HEK293 (cell line): ENCODE results near the gene CCR5AS.

Experiments used
- CTCF ChIA-PET: fragments of 350-600 bp; formaldehyde crosslinking; extraction: SDS; loops from one replicate; lab custom pipeline; 2021; ENCODE audit warnings: antibody characterized with exemption; lab: Yijun Ruan, JAX
- POLR2A ChIA-PET: fragments of 300-600 bp; formaldehyde crosslinking; extraction: SDS; loops from one replicate; lab custom pipeline; 2020; ENCODE audit warnings: antibody characterized with exemption, inconsistent platforms; lab: Yijun Ruan, JAX
- H3K27ac ChIP-seq: fragments of 200-500 bp; sonication (Bioruptor generic); 2 replicates; pipeline ENCODE4 v1.5.1; 2014; ENCODE audit warnings: low read depth, low read length, control low read depth, inconsistent platforms; ENCODE audit errors: extremely low read depth
- H3K36me3 ChIP-seq, 2 experiments: fragments of 200-500 bp in 1 of 2; sonication (Bioruptor generic) in 1 of 2; 1 replicate in 1 of 2; 2 replicates in 1 of 2; pipeline ENCODE4 v1.5.1; 2014 to 2017; ENCODE audit warnings: inconsistent platforms in 2 of 2, low read length in 2 of 2; ENCODE audit not compliant: control insufficient read depth in 2 of 2, insufficient read depth in 1 of 2
- H3K4me1 ChIP-seq: fragments of 200-500 bp; sonication (Bioruptor generic); 2 replicates; pipeline ENCODE4 v1.5.1; 2014; ENCODE audit warnings: mild to moderate bottlenecking, low read length, inconsistent platforms; ENCODE audit not compliant: control insufficient read depth, insufficient read depth
- H3K4me3 ChIP-seq: 2 replicates; pipeline ENCODE4 v1.5.1; 2011; ENCODE audit warnings: low read depth, mild to moderate bottlenecking, control low read depth, low read length, moderate library complexity
- H3K9me3 ChIP-seq: fragments of 200-500 bp; sonication (Bioruptor generic); 2 replicates; pipeline ENCODE4 v1.5.1; 2014; ENCODE audit warnings: low read depth, low read length, inconsistent platforms; ENCODE audit not compliant: control insufficient read depth, insufficient read depth
- GFI1B ChIP-seq: fragments of 450-650 bp; formaldehyde crosslinking; IDR thresholded peaks from 2 replicates; pipeline ENCODE4 v1.5.1; 2016; ENCODE audit warnings: missing biosample characterization, missing genetic modification characterization
- SCRT1 ChIP-seq: fragments of 450-650 bp; formaldehyde crosslinking; IDR thresholded peaks from 2 replicates; pipeline ENCODE4 v1.5.1; 2016; ENCODE audit warnings: missing biosample characterization, missing genetic modification characterization, borderline replicate concordance
- SCRT2 ChIP-seq: fragments of 450-650 bp; formaldehyde crosslinking; IDR thresholded peaks from 2 replicates; pipeline ENCODE4 v1.5.1; 2016; ENCODE audit warnings: missing biosample characterization, missing genetic modification characterization
- WT1 ChIP-seq: fragments of 450-650 bp; formaldehyde crosslinking; IDR thresholded peaks from 2 replicates; pipeline ENCODE4 v1.5.1; 2016; ENCODE audit warnings: missing biosample characterization, missing genetic modification characterization
- YY2 ChIP-seq: fragments of 450-650 bp; formaldehyde crosslinking; IDR thresholded peaks from 2 replicates; pipeline ENCODE4 v1.5.1; 2016; ENCODE audit warnings: missing biosample characterization, missing genetic modification characterization
- ZBTB17 ChIP-seq: fragments of 450-650 bp; formaldehyde crosslinking; IDR thresholded peaks from 2 replicates; pipeline ENCODE4 v1.5.1; 2016; ENCODE audit warnings: missing biosample characterization, missing genetic modification characterization
- ZNF157 ChIP-seq: fragments of 450-650 bp; formaldehyde crosslinking; IDR thresholded peaks from 2 replicates; pipeline ENCODE4 v1.5.1; 2016; ENCODE audit warnings: missing biosample characterization, missing genetic modification characterization
- ZNF16 ChIP-seq: fragments of 450-650 bp; formaldehyde crosslinking; IDR thresholded peaks from 2 replicates; pipeline ENCODE4 v1.5.1; 2016; ENCODE audit warnings: low read depth, missing biosample characterization, missing genetic modification characterization
- ZNF292 ChIP-seq: fragments of 450-650 bp; formaldehyde crosslinking; IDR thresholded peaks from 2 replicates; pipeline ENCODE4 v1.5.1; 2016; ENCODE audit warnings: low read depth, missing biosample characterization, missing genetic modification characterization, borderline replicate concordance
- ZNF416 ChIP-seq: fragments of 450-650 bp; formaldehyde crosslinking; IDR thresholded peaks from 2 replicates; pipeline ENCODE4 v1.5.1; 2016; ENCODE audit warnings: missing biosample characterization, missing genetic modification characterization
- ZNF426 ChIP-seq: fragments of 450-650 bp; formaldehyde crosslinking; IDR thresholded peaks from 2 replicates; pipeline ENCODE4 v1.5.1; 2017; ENCODE audit warnings: missing biosample characterization, missing genetic modification characterization, mild to moderate bottlenecking, inconsistent platforms, moderate library complexity
- ZNF792 ChIP-seq: fragments of 450-650 bp; formaldehyde crosslinking; IDR thresholded peaks from 2 replicates; pipeline ENCODE4 v1.5.1; 2016; ENCODE audit warnings: missing biosample characterization, missing genetic modification characterization
- TF ChIP-seq, protein P1 (sequence below): fragments of 450-650 bp; formaldehyde crosslinking; IDR thresholded peaks from 2 replicates; pipeline ENCODE4 v1.5.1; 2017; ENCODE audit warnings: missing biosample characterization, missing genetic modification characterization
- TF ChIP-seq, protein P2 (sequence below): fragments of 450-650 bp; formaldehyde crosslinking; optimal IDR thresholded peaks from 2 replicates; pipeline ENCODE3; 2016; ENCODE audit warnings: missing biosample characterization, mild to moderate bottlenecking, missing genetic modification characterization
- TF ChIP-seq, protein P3 (sequence below): fragments of 450-650 bp; formaldehyde crosslinking; IDR thresholded peaks from 2 replicates; pipeline ENCODE4 v1.5.1; 2016; ENCODE audit warnings: missing biosample characterization, missing genetic modification characterization

Gene CCR5AS

DNA sequence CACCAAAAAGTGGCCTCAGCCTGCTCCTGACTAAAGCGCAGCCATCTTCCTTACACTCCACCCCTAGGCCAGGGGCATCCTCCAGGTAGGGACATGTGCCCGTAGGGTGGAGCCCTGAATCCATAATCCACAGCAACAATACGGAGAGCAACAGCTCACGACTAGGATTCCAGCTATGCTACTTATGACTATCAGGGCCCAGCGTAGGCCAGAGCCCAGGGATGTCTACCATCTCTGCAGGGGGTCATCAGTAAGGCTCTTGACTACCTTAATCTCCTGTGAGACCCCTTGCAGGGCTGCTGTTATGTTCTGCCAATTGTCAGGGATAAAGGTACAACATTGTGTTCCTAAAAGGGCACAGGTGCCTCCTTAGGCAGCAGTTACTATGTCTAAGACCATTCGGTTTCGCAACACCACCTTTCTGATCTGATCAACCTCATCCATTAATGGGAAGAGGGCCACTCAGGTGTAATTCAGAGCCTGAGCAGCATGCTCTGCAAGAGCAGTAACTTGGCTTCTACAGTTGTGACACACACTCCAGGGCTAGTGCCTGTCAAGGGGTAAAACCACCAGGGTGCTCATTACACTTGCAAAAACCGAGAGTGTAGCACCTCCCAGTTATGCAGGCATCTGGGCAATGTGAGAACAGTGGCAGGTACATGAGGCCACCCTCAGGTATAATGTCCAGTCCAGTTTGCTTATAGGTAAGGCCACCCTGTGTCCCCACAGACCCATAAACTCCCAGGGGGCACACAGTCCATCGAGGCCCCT, 11.2 kb upstream of the CCR5AS start:
- Histone ChIP-seq H3K27ac (no peak overlapping the region), H3K9me3 (no peaks in the 10 kb centered on the region), H3K36me3 (no peaks in the 10 kb centered on the region), H3K4me3 (no peak overlapping the region), H3K4me1 (no peaks in the 10 kb centered on the region)
- ChIA-PET POLR2A (no interaction called here), CTCF (interaction anchor here (0.7 kb wide), 1 partner anchor 129 kb away, joined by 3 read pairs; no protein-coding TSS in a partner anchor)
- TF ChIP-seq, protein P1, sequence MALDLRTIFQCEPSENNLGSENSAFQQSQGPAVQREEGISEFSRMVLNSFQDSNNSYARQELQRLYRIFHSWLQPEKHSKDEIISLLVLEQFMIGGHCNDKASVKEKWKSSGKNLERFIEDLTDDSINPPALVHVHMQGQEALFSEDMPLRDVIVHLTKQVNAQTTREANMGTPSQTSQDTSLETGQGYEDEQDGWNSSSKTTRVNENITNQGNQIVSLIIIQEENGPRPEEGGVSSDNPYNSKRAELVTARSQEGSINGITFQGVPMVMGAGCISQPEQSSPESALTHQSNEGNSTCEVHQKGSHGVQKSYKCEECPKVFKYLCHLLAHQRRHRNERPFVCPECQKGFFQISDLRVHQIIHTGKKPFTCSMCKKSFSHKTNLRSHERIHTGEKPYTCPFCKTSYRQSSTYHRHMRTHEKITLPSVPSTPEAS (tag by site-specific recombination), result no peak
- no peak for TF ChIP-seq ZNF292
- TF ChIP-seq GFI1B (tag by site-specific recombination), result no peak

DNA sequence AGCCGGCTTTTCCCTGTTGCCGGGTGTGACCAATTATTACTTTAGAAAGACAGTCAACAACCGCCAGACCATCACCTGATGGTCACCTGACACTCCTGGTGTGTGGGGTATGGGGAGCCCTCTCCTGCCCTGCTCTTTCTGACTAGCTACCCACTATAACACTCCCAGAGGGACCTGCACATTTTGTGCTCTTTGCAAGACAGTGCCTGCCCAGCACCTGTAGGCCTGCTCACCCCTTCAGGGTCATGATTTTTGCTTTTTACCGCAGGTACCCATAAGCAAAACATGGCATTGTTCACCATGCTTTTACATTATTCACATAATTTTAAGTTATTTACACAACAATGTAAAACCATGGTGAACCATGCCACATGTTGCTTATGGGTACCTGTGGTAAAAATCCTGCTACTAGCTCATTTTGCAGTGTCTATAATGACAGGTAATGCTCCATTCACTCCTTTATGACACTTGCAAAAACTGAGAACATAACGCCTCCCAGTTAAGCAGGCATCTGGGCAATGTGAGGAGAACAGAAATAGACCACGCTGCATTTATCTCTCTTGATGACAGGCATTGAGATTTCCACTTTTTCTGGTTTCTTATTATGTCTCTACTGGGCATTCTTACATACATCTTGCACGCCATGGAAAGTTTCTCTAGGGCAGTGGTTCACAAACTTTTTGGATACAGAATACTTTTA, 10.1 kb upstream of the CCR5AS start:
- no peak overlapping the region for H3K27ac ChIP-seq
- H3K4me1 ChIP-seq, result no peaks in the 10 kb centered on the region
- ChIA-PET POLR2A (no interaction called here), CTCF (interaction anchor here (0.7 kb wide), 1 partner anchor 130 kb away, joined by 3 read pairs; no protein-coding TSS in a partner anchor)
- H3K4me3 ChIP-seq, result no peak overlapping the region
- no peaks in the 10 kb centered on the region for H3K36me3 ChIP-seq
- H3K9me3 ChIP-seq, result no peaks in the 10 kb centered on the region
- TF ChIP-seq SCRT2, result peak; percentile 49; the same call in 1 of the 2 replicates
- TF ChIP-seq, protein P2, sequence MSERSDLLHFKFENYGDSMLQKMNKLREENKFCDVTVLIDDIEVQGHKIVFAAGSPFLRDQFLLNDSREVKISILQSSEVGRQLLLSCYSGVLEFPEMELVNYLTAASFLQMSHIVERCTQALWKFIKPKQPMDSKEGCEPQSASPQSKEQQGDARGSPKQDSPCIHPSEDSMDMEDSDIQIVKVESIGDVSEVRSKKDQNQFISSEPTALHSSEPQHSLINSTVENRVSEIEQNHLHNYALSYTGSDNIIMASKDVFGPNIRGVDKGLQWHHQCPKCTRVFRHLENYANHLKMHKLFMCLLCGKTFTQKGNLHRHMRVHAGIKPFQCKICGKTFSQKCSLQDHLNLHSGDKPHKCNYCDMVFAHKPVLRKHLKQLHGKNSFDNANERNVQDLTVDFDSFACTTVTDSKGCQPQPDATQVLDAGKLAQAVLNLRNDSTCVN, result no peak
- no peak for TF ChIP-seq ZNF792
- peak; percentile 21; the same call in 1 of the 2 replicates for TF ChIP-seq SCRT1 (tag by site-specific recombination)

DNA sequence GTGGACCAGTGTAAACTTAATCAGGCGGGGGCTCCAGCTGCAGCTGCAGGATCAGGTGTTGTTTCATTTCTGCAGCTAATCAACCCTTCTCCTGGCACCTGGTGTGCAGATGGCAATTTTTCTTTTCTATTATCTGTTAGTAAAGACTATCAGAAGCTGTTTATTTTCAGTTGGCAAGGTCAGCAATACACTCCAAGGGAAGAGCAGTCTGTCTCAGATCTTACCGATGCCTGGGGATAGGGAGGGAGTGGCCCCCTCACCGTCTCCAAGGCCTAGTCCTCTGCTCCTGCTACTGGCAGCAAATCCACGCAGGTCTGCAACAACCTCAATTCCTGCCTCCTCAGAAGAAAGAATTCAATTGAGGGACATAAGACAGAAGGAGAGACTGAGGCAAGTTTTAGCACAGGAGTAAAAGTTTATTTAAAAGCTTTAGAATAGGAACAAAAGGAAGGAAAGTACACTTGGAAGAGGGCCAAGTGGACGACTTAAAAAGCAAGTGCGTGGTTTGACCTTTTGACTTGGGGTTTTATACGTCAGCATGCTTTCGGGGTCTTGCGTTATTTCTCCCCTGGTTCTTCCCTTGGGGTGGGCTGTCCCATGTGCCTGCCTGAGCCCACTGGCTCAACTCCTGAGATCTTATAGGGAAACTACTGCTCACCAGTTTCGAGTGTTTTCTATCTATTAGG, 9.4 kb upstream of the CCR5AS start:
- no peaks in the 10 kb centered on the region for H3K4me1 ChIP-seq
- H3K4me3 ChIP-seq, result no peak overlapping the region
- peak; percentile 42; the same call in 1 of the 2 replicates for TF ChIP-seq ZBTB17
- TF ChIP-seq, protein P3, sequence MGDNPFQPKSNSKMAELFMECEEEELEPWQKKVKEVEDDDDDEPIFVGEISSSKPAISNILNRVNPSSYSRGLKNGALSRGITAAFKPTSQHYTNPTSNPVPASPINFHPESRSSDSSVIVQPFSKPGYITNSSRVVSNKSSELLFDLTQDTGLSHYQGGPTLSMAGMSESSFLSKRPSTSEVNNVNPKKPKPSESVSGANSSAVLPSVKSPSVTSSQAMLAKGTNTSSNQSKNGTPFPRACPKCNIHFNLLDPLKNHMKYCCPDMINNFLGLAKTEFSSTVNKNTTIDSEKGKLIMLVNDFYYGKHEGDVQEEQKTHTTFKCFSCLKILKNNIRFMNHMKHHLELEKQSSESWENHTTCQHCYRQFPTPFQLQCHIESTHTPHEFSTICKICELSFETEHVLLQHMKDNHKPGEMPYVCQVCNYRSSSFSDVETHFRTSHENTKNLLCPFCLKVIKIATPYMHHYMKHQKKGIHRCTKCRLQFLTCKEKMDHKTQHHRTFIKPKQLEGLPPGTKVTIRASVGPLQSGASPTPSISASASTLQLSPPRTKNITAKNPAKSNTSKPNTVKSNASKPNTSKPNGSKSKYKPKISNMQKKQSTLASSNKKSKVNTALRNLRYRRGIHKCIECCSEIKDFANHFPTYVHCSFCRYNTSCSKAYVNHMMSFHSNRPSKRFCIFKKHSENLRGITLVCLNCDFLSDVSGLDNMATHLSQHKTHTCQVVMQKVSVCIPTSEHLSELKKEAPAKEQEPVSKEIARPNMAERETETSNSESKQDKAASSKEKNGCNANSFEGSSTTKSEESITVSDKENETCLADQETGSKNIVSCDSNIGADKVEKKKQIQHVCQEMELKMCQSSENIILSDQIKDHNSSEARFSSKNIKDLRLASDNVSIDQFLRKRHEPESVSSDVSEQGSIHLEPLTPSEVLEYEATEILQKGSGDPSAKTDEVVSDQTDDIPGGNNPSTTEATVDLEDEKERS (tag by site-specific recombination), result no peak
- CTCF ChIA-PET, result no interaction called here
- H3K36me3 ChIP-seq, result no peaks in the 10 kb centered on the region
- H3K27ac ChIP-seq, result no peak overlapping the region
- POLR2A ChIA-PET, result no interaction called here
- no peaks in the 10 kb centered on the region for H3K9me3 ChIP-seq

DNA sequence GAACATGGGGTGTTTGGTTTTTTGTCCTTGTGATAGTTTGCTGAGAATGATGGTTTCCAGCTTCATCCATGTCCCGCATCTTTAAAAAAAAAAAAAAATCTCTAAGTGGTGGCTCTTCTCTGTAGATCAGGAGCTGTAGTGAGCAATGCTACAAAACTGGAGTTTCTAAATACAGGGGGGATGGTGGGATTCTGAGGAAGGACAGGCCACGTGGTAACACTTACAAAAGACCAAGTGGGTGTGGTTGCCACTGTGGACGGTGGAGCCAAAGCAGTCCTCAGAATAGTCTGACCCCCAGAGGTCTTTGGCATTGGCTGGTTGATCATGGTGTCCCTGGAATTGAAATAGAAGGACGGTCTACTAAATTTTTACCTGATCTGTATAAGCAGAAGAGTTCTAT, 7.9 kb upstream of the CCR5AS start:
- CTCF ChIA-PET, result no interaction called here
- Histone ChIP-seq H3K9me3 (no peaks in the 10 kb centered on the region), H3K4me3 (no peak overlapping the region), H3K36me3 (no peaks in the 10 kb centered on the region), H3K4me1 (no peaks in the 10 kb centered on the region), H3K27ac (no peak overlapping the region)
- POLR2A ChIA-PET, result no interaction called here
- TF ChIP-seq ZNF16 (tag by site-specific recombination) (no peak), YY2 (tag by site-specific recombination) (no peak), WT1 (tag by site-specific recombination) (no peak), ZNF157 (tag by site-specific recombination) (no peak), ZNF416 (no peak), ZNF426 (tag by site-specific recombination) (no peak)
